NCI-H2227 (cell line): Measurements from ENCODE around the gene DDT.
"Not testable (repeated sequence)": the region's sequence is repeated elsewhere in the genome, so short reads cannot be mapped to it uniquely, and the experiment has no call there.

Experiments used
- DNase-seq: peaks from one replicate; lab custom pipeline; 2025; ENCODE audit not compliant: unreplicated experiment; lab: John Stamatoyannopoulos, UW

Gene DDT

DNA sequence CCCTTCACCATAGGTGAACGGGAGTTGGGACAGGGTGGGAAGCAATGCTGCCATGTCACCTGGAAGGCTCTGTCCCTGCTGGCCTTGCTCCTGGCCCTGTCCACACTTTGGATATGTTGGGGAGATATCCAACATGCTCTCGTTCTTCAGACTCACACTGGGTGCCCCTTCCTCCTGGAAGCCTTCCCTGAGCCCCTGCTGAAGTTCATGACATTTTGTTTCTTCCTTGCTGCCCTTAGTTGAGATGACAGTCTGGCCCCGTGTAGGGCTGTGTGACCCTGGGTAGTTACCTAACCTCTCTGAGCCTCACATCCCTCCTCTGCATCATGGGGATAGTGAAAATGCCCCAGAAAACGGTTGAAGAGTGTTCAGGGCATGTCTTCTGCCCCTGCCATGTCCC lies 20.8 kb downstream of the DDT start:
- not testable (repeated sequence) for DNase-seq

- DNase-seq = not testable (repeated sequence)
Observed at GRCh38 chr22:23952794-23953405, 21.3 kb downstream of the DDT start.

- not testable (repeated sequence) for DNase-seq
Observed at GRCh38 chr22:23951383-23951782, 22.9 kb downstream of the DDT start.

- DNase-seq = not testable (repeated sequence)
Observed at GRCh38 chr22:23949764-23950163, 24.5 kb downstream of the DDT start.

GRCh38 chr22:23947391-23947790 lies 26.9 kb downstream of the DDT start:
- DNase-seq = not testable (repeated sequence)

DNA sequence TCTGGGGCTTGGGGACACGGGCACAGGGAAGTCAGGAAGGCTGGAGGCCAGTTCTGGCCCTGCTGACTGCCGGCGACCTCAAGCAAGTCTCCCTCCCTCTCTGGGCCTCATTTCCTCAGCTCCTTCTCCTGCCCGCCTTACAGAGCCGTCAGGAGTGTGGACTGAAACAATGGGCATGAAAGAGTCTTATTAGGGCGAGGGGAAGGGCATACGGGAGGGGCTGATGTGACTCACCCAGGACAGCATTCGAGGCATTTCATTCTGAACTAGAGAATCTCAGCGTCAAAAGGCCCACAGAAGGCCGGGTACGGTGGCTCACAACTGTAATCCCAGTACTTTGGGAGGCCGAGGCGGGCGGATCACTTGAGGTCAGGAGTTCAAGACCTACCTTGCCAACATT lies 34.1 kb downstream of the DDT start:
- DNase-seq = not testable (repeated sequence)

- DNase-seq = no peak
Observed at GRCh38 chr22:23939017-23939357, 35.3 kb downstream of the DDT start.

- no peak for DNase-seq
Observed at GRCh38 chr22:23938328-23939016, 35.8 kb downstream of the DDT start.

- DNase-seq = no peak
Observed at GRCh38 chr22:23926561-23926960, 47.7 kb downstream of the DDT start.

GRCh38 chr22:23925020-23925606 lies 49.1 kb downstream of the DDT start:
- DNase-seq = no peak

DNA sequence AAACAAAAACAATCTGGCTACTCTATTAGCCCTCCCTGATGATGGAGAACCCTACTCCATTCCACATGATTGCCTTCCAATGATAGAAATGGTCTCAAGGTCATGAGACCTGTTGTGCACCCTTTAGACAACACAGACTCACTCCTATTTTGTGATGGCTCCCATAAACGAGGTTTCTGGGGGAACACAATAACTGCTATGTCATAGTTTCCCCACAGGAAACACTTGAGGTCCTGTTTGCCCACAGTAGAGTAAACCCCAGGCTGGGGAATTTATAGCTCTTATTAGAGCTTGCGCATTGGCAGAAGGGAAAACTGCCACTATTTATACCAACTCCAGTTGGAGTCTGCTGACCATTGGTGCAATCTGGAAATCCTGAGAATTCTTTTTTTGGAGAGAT lies 51.3 kb downstream of the DDT start:
- DNase-seq = no peak

DNA sequence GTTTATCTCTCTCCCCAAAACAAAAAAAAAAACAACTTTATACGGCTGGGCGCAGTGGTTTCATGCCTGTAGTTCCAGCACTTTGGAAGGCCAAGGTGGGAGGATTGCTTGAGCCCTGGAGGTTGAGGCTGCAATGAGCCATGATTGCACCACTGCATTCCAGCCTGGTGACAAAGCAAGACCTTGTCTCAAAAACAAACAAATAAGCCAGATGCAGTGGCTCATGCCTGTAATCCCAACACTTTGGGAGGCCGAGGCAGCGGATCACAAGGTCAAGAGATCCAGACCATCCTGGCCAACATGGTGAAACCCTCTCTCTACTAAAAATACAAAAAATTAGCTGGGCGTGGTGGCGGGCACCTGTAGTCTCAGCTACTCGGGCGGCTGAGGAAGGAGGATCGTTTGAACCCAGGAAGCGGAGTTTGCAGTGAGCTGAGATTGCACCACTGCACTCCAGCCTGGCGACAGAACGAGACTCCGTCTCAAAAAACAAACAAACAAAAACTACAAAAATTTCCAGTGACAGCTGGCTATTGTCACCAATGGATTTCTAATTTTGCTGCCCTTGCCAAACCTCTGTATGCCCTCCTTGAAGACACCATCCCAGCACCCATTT lies 52.5 kb downstream of the DDT start:
- not testable (repeated sequence) for DNase-seq
